ENCODE data around the gene EPHB3.

EPHB3 gene

GRCh38 chr3:184592371-184593219 lies 31.0 kb downstream of the EPHB3 start:
- DNase-seq (ENCODE audit: low read depth) = no peak
- H3K4me3 ChIP-seq (ENCODE audit: control insufficient read depth, low read depth, low read length) = no peak overlapping the region
- TF ChIP-seq, protein P1, sequence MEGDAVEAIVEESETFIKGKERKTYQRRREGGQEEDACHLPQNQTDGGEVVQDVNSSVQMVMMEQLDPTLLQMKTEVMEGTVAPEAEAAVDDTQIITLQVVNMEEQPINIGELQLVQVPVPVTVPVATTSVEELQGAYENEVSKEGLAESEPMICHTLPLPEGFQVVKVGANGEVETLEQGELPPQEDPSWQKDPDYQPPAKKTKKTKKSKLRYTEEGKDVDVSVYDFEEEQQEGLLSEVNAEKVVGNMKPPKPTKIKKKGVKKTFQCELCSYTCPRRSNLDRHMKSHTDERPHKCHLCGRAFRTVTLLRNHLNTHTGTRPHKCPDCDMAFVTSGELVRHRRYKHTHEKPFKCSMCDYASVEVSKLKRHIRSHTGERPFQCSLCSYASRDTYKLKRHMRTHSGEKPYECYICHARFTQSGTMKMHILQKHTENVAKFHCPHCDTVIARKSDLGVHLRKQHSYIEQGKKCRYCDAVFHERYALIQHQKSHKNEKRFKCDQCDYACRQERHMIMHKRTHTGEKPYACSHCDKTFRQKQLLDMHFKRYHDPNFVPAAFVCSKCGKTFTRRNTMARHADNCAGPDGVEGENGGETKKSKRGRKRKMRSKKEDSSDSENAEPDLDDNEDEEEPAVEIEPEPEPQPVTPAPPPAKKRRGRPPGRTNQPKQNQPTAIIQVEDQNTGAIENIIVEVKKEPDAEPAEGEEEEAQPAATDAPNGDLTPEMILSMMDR (IDR thresholded peaks at IDR 0.05; ENCODE audit: control insufficient read depth, insufficient read depth, low read depth, low read length, missing control alignments) = no peak

GRCh38 chr3:184593220-184593927 lies 31.8 kb downstream of the EPHB3 start:
- no peak for DNase-seq (ENCODE audit: low read depth)
- no peak overlapping the region for H3K4me3 ChIP-seq (ENCODE audit: control insufficient read depth, low read depth, low read length)
- TF ChIP-seq, protein P1 (IDR thresholded peaks at IDR 0.05; ENCODE audit: control insufficient read depth, insufficient read depth, low read depth, low read length, missing control alignments) = no peak

DNA sequence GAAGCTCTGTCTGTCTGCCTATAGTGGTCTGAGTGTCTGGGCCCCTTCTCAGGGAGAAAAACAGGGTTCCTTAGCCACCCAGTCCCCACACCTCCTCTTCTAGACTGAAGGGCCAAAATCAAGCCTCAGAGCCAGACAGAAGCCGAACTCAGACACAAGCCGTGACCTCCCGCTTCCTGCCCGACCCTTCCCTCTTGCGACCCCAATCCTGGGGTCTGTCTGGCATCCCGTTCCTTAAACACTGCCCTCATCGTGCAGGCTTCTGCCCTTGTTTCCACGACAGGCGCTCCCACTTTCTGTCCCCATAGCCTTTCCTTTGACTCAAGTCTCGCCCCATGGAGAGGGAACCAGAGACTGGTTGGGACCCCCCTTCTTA lies 32.3 kb downstream of the EPHB3 start:
- no peak for DNase-seq (ENCODE audit: low read depth)
- no peak overlapping the region for H3K4me3 ChIP-seq (ENCODE audit: control insufficient read depth, low read depth, low read length)
- TF ChIP-seq, protein P1 (IDR thresholded peaks at IDR 0.05; ENCODE audit: control insufficient read depth, insufficient read depth, low read depth, low read length, missing control alignments) = no peak

DNA sequence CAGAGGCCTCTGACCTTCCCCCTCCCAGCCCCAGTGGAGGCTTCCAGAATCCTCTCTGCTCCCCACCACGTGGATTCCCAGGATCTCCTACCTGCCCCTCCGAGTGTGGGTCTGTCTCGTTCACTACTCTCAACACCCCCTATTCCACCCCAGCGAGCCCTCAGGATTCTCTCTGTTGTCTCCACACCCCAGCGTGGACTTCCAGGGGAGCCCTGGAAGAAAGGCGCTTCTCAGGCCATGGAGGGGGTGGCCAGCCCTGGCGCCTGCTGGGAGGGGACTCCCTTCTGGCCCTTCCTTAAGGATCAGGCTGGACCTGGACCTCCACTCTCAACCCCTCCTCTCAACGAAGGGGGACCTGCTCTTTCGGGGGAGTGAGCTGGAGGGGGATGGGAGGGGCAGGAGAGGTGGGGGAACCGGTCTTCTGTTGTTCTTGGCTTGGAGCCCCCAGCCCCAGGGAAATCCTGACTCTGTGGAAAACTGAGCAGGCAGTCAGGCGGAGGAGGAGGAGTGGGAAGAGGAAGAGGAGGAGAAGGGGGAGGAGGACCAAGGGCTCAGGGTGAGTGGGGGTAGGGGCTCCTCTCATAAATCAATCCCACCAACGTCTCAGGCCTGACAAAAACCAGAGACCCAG lies 32.9 kb downstream of the EPHB3 start:
- no peak overlapping the region for H3K4me3 ChIP-seq (ENCODE audit: control insufficient read depth, low read depth, low read length)
- TF ChIP-seq, protein P1 (IDR thresholded peaks at IDR 0.05; ENCODE audit: control insufficient read depth, insufficient read depth, low read depth, low read length, missing control alignments) = no peak
- DNase-seq (ENCODE audit: low read depth) = no peak

DNA sequence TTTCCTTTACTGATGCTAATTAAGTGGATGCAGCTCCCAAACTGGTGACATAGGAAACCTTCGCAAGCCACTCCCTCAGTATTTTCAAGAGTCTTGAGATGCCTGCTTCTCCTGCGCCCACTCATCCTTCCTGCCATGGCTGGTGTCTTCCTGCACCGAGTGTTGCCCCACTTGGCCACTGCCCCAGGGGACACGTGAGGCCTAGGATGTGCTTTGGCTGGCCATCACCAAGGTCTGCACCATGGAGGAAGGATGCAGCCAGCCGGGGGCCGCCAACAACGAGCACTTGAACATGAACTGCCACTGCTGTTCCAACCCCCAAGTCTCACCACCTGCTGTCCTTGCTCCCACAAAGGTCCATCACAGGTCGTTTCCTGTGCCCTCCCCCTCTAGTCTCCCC lies 34.1 kb downstream of the EPHB3 start:
- DNase-seq (ENCODE audit: low read depth) = no peak
- TF ChIP-seq, protein P1 (IDR thresholded peaks at IDR 0.05; ENCODE audit: control insufficient read depth, insufficient read depth, low read depth, low read length, missing control alignments) = no peak
- H3K4me3 ChIP-seq (ENCODE audit: control insufficient read depth, low read depth, low read length) = no peak overlapping the region

DNA sequence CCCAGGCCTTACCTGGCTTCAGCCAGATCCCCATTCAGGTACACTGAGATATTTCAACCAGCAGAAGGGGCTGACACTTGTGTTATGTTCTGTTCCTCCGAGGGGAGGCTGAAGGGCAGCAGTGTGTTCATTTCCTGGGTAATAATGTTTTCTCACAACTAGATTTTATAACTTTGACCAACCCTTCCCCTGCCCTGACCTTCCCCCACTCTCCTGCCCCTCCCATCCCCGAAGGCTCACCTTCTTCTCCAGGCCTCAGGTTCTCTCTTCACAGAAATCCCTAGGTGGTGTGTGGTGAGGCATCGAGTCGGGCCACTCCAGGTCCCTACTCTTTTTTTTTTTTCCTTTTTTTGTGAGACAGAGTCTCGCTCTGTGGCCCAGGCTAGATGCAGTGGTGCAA lies 34.6 kb downstream of the EPHB3 start:
- DNase-seq (ENCODE audit: low read depth) = no peak
- no peak overlapping the region for H3K4me3 ChIP-seq (ENCODE audit: control insufficient read depth, low read depth, low read length)
- TF ChIP-seq, protein P1 (IDR thresholded peaks at IDR 0.05; ENCODE audit: control insufficient read depth, insufficient read depth, low read depth, low read length, missing control alignments) = no peak

Measured in AG09309 (cell line).